ENCODE data around the gene SOHLH2. TPM values are rescaled to one million over a fixed set of nuclear protein-coding genes. Genes with fewer than 3 reads are reported as not detected.

The SOHLH2 gene
- total RNA-seq, 4 donors from 2014 or later, result 2.4 TPM; not detected in 3

DNA sequence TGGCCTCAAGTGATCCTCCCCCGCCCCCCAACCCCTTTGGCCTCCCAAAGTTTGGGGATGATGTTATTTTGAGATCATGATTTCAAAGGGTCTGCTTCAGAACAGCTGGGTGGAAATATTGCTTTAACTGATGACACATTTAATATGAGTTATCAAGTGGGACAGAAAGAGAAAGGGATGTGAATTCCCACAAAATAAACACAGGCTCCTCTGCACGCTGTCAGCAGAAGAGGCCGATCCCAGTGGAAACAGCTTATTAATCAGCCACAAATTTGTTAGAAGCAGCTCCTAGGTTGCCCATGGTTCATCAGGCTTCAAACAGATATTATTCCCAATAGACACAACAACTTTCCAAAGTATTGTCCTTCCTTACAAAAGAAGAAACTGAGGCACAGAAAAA, 87.9 kb downstream of the SOHLH2 start:
- Histone ChIP-seq H3K36me3 (no peaks in the 10 kb centered on the region), H3K27me3 (peaks cover 0 to 6% (median 5%) of the 10 kb centered on the region in 3 donors), H3K9me3 (no peaks in the 10 kb centered on the region), H3K27ac (no peak overlapping the region), H3K4me3 (no peak overlapping the region), H3K4me1 (peaks cover 0 to 4% of the 10 kb centered on the region in 2 donors)
- intact Hi-C loops (cut with DNase I; ENCODE audit: low total_unique reads) (no loop called here), in situ Hi-C loops (cut with MboI; ENCODE audit: low sequenced_read_pairs in 4 of 4) (no loop called here)
- DNase-seq (no peak), ATAC-seq (no peak)
- no peak for TF ChIP-seq POLR2A (IDR thresholded peaks at IDR 0.05)
- TF ChIP-seq, protein P1, sequence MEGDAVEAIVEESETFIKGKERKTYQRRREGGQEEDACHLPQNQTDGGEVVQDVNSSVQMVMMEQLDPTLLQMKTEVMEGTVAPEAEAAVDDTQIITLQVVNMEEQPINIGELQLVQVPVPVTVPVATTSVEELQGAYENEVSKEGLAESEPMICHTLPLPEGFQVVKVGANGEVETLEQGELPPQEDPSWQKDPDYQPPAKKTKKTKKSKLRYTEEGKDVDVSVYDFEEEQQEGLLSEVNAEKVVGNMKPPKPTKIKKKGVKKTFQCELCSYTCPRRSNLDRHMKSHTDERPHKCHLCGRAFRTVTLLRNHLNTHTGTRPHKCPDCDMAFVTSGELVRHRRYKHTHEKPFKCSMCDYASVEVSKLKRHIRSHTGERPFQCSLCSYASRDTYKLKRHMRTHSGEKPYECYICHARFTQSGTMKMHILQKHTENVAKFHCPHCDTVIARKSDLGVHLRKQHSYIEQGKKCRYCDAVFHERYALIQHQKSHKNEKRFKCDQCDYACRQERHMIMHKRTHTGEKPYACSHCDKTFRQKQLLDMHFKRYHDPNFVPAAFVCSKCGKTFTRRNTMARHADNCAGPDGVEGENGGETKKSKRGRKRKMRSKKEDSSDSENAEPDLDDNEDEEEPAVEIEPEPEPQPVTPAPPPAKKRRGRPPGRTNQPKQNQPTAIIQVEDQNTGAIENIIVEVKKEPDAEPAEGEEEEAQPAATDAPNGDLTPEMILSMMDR (IDR thresholded peaks at IDR 0.05 in 4 of 5, conservative IDR thresholded peaks at IDR 0.05 in 1 of 5), result no peak

DNA sequence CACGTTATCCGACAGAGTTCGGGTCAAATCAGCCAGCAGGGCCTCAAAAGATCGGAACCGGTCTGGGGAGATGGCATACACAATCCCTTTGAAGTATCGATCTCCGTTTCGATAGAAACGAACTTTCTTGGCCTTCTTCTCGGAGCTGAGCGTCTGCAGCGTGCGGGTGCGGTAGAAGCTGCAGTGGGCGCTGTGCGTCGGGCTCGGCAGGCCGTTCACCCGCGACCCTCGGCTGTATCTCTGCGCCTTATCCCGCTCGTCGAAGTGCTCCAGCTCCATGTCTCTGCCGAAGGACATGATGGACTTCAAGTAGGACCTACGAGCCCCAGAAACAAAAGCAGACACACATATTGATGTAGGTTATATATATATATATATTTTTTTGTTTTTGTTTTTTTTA, 88.5 kb downstream of the SOHLH2 start:
- H3K9me3 ChIP-seq, result no peaks in the 10 kb centered on the region
- H3K4me1 ChIP-seq, result peaks cover 0 to 4% of the 10 kb centered on the region in 2 donors
- peaks cover 0 to 6% (median 2%) of the 10 kb centered on the region in 3 donors for H3K27me3 ChIP-seq
- ATAC-seq (no peak), DNase-seq (no peak)
- no peak for TF ChIP-seq POLR2A (IDR thresholded peaks at IDR 0.05)
- in situ Hi-C loops (cut with MboI; ENCODE audit: low sequenced_read_pairs in 4 of 4) (no loop called here), intact Hi-C loops (cut with DNase I; ENCODE audit: low total_unique reads) (no loop called here)
- H3K36me3 ChIP-seq, result no peaks in the 10 kb centered on the region
- no peak overlapping the region for H3K27ac ChIP-seq
- H3K4me3 ChIP-seq, result no peak overlapping the region

DNA sequence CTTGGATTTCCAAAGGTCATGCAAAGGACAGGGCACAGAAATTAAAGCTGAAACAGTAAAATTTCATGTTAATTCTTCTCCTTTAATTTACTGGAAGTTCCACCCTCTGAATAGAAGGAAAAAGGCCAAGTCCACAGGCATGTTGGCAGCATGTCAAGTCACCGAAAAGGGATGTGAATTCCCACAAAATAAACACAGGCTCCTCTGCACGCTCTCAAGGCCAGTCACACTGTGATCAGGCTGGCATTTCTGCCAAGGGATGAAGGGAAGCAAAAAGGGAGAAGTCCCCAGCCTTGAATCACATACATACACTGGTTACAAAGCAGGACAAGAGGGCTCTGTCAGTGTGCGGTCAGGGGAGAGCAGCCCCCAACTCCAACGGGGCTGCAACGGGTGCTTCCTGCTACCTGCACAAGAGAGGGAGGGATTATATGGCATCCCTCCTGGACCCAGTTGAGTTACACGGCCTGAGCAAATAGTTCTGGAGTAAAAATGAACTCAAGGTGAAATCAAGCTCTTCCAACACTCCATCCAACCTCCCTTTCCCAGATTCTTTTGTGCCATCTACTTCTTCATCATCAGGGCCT, 90.0 kb downstream of the SOHLH2 start:
- no peak for DNase-seq
- in situ Hi-C loops (cut with MboI; ENCODE audit: low sequenced_read_pairs in 4 of 4), result no loop called here
- Histone ChIP-seq H3K36me3 (no peaks in the 10 kb centered on the region), H3K4me1 (no peaks in the 10 kb centered on the region), H3K27ac (no peak overlapping the region), H3K4me3 (no peak overlapping the region), H3K27me3 (no peaks in the 10 kb centered on the region), H3K9me3 (no peaks in the 10 kb centered on the region)
- no peak for ATAC-seq
- intact Hi-C loops (cut with DNase I; ENCODE audit: low total_unique reads), result no loop called here
- TF ChIP-seq POLR2A (IDR thresholded peaks at IDR 0.05), result no peak
- TF ChIP-seq, protein P1 (IDR thresholded peaks at IDR 0.05 in 4 of 5, conservative IDR thresholded peaks at IDR 0.05 in 1 of 5), result no peak

Other genes with a start within 250 kb of the SOHLH2 start
- gene DCLK1, start 83.2 kb downstream of the SOHLH2 start, total RNA-seq, result 1 to 10 TPM; 3.8 to 10.0 (median 8.2) TPM
- gene CCDC169, start 83.3 kb upstream of the SOHLH2 start, total RNA-seq, result 1 to 10 TPM in 1 of 4 donors, under 1 TPM in 1, not detected in 2; 0.10 to 1.7 TPM
- gene SPART, start 131.8 kb upstream of the SOHLH2 start, total RNA-seq, result 10 to 100 TPM; 34.1 to 58.7 (median 48.8) TPM
- gene CCNA1, start 217.9 kb upstream of the SOHLH2 start, total RNA-seq, result under 1 TPM in 3 of 4 donors, not detected in 1; 0.58 to 0.98 (median 0.85) TPM